GM12873 (cell line): ENCODE data around the gene CAAP1.
A peak's percentile ranks its signal among the peaks of the same experiment; 100 is the strongest.

Source experiments
- CTCF ChIP-seq: IDR thresholded peaks from 2 replicates; pipeline ENCODE4 v1.5.1; 2012; ENCODE audit warnings: low read depth, mild to moderate bottlenecking, moderate library complexity, low read length, control low read depth; ENCODE audit not compliant: insufficient read depth; ENCODE audit errors: missing control alignments

The CAAP1 gene

GRCh38 chr9:26892251-26893029 is at the start of gene CAAP1:
Gene CAAP1, minus strand, starts transcription at chr9:26892802. Its CDS starts 87 bp downstream, at chr9:26892715.
- peak; percentile 49 for TF ChIP-seq CTCF

- TF ChIP-seq CTCF: no peak
Measured at GRCh38 chr9:26940779-26941178, 48.2 kb upstream of the CAAP1 start.

GRCh38 chr9:26939955-26940711 is 47.5 kb upstream of the CAAP1 start:
- TF ChIP-seq CTCF: no peak

- no peak for TF ChIP-seq CTCF
Measured at GRCh38 chr9:26937816-26938371, 45.3 kb upstream of the CAAP1 start.

GRCh38 chr9:26935847-26936246 is 43.2 kb upstream of the CAAP1 start:
- TF ChIP-seq CTCF: no peak

- TF ChIP-seq CTCF: no peak
Measured at GRCh38 chr9:26928902-26929495, 36.4 kb upstream of the CAAP1 start.

GRCh38 chr9:26925609-26926008 is 33.0 kb upstream of the CAAP1 start:
- TF ChIP-seq CTCF: no peak
